NCI-H2227 (cell line): ENCODE data around the gene PTPRN.
"Not testable (repeated sequence)": the region's sequence is repeated elsewhere in the genome, so short reads cannot be mapped to it uniquely, and the experiment has no call there.

ENCODE experiments used
- DNase-seq: peaks from one replicate; lab custom pipeline; 2025; ENCODE audit not compliant: unreplicated experiment; lab: John Stamatoyannopoulos, UW

Gene PTPRN

GRCh38 chr2:219289195-219289536 lies 20.0 kb downstream of the PTPRN start:
- no peak for DNase-seq

- DNase-seq: no peak
These were observed 21.5 kb downstream of the PTPRN start for GRCh38 chr2:219287580-219288265.

- not testable (repeated sequence) for DNase-seq
These were observed 22.1 kb downstream of the PTPRN start for GRCh38 chr2:219287116-219287440.

GRCh38 chr2:219286436-219287115 lies 22.6 kb downstream of the PTPRN start:
- DNase-seq: peak; percentile 29

- peak; percentile 86 for DNase-seq
These were observed 23.2 kb downstream of the PTPRN start for GRCh38 chr2:219285894-219286425.

- DNase-seq: no peak
These were observed 23.8 kb downstream of the PTPRN start for GRCh38 chr2:219285373-219285735.

GRCh38 chr2:219284501-219285372 lies 24.5 kb downstream of the PTPRN start:
- no peak for DNase-seq

GRCh38 chr2:219282943-219283581 lies 26.1 kb downstream of the PTPRN start:
- no peak for DNase-seq

- DNase-seq: no peak
These were observed 26.8 kb downstream of the PTPRN start for GRCh38 chr2:219282375-219282774.

- DNase-seq: no peak
These were observed 27.6 kb downstream of the PTPRN start for GRCh38 chr2:219281588-219281987.

GRCh38 chr2:219280651-219281050 lies 28.6 kb downstream of the PTPRN start:
- DNase-seq: no peak

GRCh38 chr2:219279916-219280516 lies 29.2 kb downstream of the PTPRN start:
- no peak for DNase-seq

- DNase-seq: peak; percentile 99
These were observed 29.9 kb downstream of the PTPRN start, which contains the start of gene DNAJB2 for GRCh38 chr2:219279151-219279915. Gene DNAJB2 (plus strand): TSS chr2:219279366. CDS start chr2:219279834, 468 bp downstream.

- DNase-seq: no peak
These were observed 30.5 kb downstream of the PTPRN start for GRCh38 chr2:219278655-219279150.

GRCh38 chr2:219277703-219278654 lies 31.2 kb downstream of the PTPRN start:
- DNase-seq: peak; percentile 88

- no peak for DNase-seq
These were observed 34.8 kb downstream of the PTPRN start for GRCh38 chr2:219274361-219274921.

- no peak for DNase-seq
These were observed 35.3 kb downstream of the PTPRN start for GRCh38 chr2:219273937-219274336.

GRCh38 chr2:219272995-219273394 lies 36.2 kb downstream of the PTPRN start:
- no peak for DNase-seq
